HFFc6 (cell line): ENCODE data around the gene REM2. TPM values are rescaled to one million over a fixed set of nuclear protein-coding genes. Genes with fewer than 3 reads are reported as not detected.

Experiments
- DNase-seq: peaks from one replicate; pipeline ENCODE4 v3.0.0-alpha.2; 2018
- H3K27ac Mint-ChIP-seq: 2 replicates; pipeline ENCODE4 v1.8.0; 2020; ENCODE audit warnings: mild to moderate bottlenecking, mixed read lengths
- H3K27me3 Mint-ChIP-seq: 2 replicates; pipeline ENCODE4 v1.8.0; 2021; ENCODE audit warnings: mild to moderate bottlenecking, moderate library complexity, mixed read lengths; ENCODE audit not compliant: insufficient read depth
- H3K36me3 Mint-ChIP-seq: 2 replicates; pipeline ENCODE4 v1.8.0; 2021; ENCODE audit warnings: low read depth, mixed read lengths
- H3K4me1 Mint-ChIP-seq: 2 replicates; pipeline ENCODE4 v1.8.0; 2020; ENCODE audit warnings: low read depth, mixed read lengths
- H3K4me3 Mint-ChIP-seq: 2 replicates; pipeline ENCODE4 v1.8.0; 2020; ENCODE audit warnings: mild to moderate bottlenecking, moderate library complexity, mixed read lengths
- H3K9me3 Mint-ChIP-seq: 2 replicates; pipeline ENCODE4 v1.8.0; 2020; ENCODE audit warnings: mild to moderate bottlenecking, mixed read lengths
- CTCF ChIP-seq: fragments of 200-600 bp; sonication (generic); IDR thresholded peaks from 2 replicates; pipeline ENCODE4 v1.5.0; 2021; ENCODE audit warnings: antibody characterized with exemption, mild to moderate bottlenecking
- total RNA-seq, 6 experiments: library from RNA; stranded (reverse); fragmentation: NEBNext Ultra II Directional; extraction: Animal tissue kit (Norgen Biotek cat#: 25700); gene quantifications; 2 replicates in 1 of 6; 3 replicates in 5 of 6; pipeline ENCODE4 v1.2.3, GENCODE V29; 2021

Gene REM2
- total RNA-seq, 6 experiments from 2014 or later: 0.09 to 0.17 (median 0.14) TPM; not detected in 2

- no peak for TF ChIP-seq CTCF
- Mint-ChIP-seq H3K27me3 (peaks cover 3% of the 10 kb centered on the region), H3K36me3 (peaks cover 33% of the 10 kb centered on the region), H3K4me1 (peaks cover 64% of the 10 kb centered on the region), H3K27ac (peak overlapping the region; percentile 86), H3K4me3 (no peak overlapping the region), H3K9me3 (no peaks in the 10 kb centered on the region)
- DNase-seq: no peak
These were observed 37.0 kb upstream of the REM2 start for GRCh38 chr14:22845821-22846625.

GRCh38 chr14:22846811-22847307 is 36.2 kb upstream of the REM2 start:
- peaks cover 66% of the 10 kb centered on the region for H3K4me1 Mint-ChIP-seq

GRCh38 chr14:22847661-22848341 is 35.2 kb upstream of the REM2 start:
- Mint-ChIP-seq H3K4me3 (peak overlapping the region; percentile 59), H3K36me3 (peaks cover 21% of the 10 kb centered on the region), H3K9me3 (no peaks in the 10 kb centered on the region), H3K4me1 (peaks cover 71% of the 10 kb centered on the region), H3K27me3 (peaks cover 2% of the 10 kb centered on the region), H3K27ac (peak overlapping the region; percentile 100)
- DNase-seq: peak; percentile 59
- TF ChIP-seq CTCF: peak; percentile 62; the same call in 1 of the 2 replicates

More at GRCh38 chr14:22846811-22847307, 36.2 kb upstream of the REM2 start:
- Mint-ChIP-seq H3K27ac (peak overlapping the region; percentile 86), H3K9me3 (no peaks in the 10 kb centered on the region), H3K27me3 (peaks cover 3% of the 10 kb centered on the region), H3K36me3 (peaks cover 27% of the 10 kb centered on the region), H3K4me3 (peak overlapping the region; percentile 34; the same call in 1 of the 2 replicates)
- no peak for DNase-seq
- 0 out of 2 replicates have a peak, but pooled peaks have one; percentile 9 for TF ChIP-seq CTCF

GRCh38 chr14:22848351-22849164 is 34.5 kb upstream of the REM2 start:
- H3K36me3 Mint-ChIP-seq: peaks cover 21% of the 10 kb centered on the region
- peak; percentile 63 for DNase-seq
- H3K4me3 Mint-ChIP-seq: peak overlapping the region; percentile 59
- H3K27ac Mint-ChIP-seq: peak overlapping the region; percentile 100
- H3K27me3 Mint-ChIP-seq: peaks cover 2% of the 10 kb centered on the region
- TF ChIP-seq CTCF: no peak
- no peaks in the 10 kb centered on the region for H3K9me3 Mint-ChIP-seq
- H3K4me1 Mint-ChIP-seq: peaks cover 77% of the 10 kb centered on the region

GRCh38 chr14:22849212-22849819 is 33.7 kb upstream of the REM2 start:
- H3K36me3 Mint-ChIP-seq: peaks cover 18% of the 10 kb centered on the region
- no peaks in the 10 kb centered on the region for H3K9me3 Mint-ChIP-seq
- peak overlapping the region; percentile 100 for H3K27ac Mint-ChIP-seq
- peaks cover 2% of the 10 kb centered on the region for H3K27me3 Mint-ChIP-seq
- DNase-seq: no peak
- peaks cover 77% of the 10 kb centered on the region for H3K4me1 Mint-ChIP-seq
- H3K4me3 Mint-ChIP-seq: peak overlapping the region; percentile 59
- no peak for TF ChIP-seq CTCF
